IMR-90 (cell line): ENCODE measurements around the gene ZNF384. TPM values are rescaled to one million over a fixed set of nuclear protein-coding genes. Genes with fewer than 3 reads are reported as not detected.

ENCODE experiments used
- ATAC-seq: fragments of 200-7000 bp; cut with Tn5 transposase; 2 replicates; pipeline ENCODE4 v1.9.1; 2020; ENCODE audit warnings: low read depth, mild to moderate bottlenecking, moderate library complexity
- BruUV-seq: library from RNA; stranded (reverse); fragments of 400-500 nt; replicated peaks from 2 replicates; lab custom pipeline; 2021; lab: Mats Ljungman, UMichigan
- CTCF ChIA-PET: fragments of 300-600 bp; formaldehyde crosslinking; extraction: SDS; loops from one replicate; lab custom pipeline; 2021; ENCODE audit warnings: antibody characterized with exemption; lab: Yijun Ruan, JAX
- POLR2A ChIA-PET: fragments of 300-600 bp; sonication (Branson Sonifier 250); formaldehyde crosslinking; loops from one replicate; lab custom pipeline; 2022; ENCODE audit warnings: antibody characterized with exemption; ENCODE audit not compliant: unreplicated experiment; lab: Charles Lee
- DNase-seq: peaks from one replicate; pipeline ENCODE4 v3.0.0; 2013
- H2AFZ ChIP-seq: replicated peaks from 2 replicates; pipeline ENCODE3; 2013; ENCODE audit warnings: low read length, mild to moderate bottlenecking; ENCODE audit not compliant: poor library complexity
- H2AK5ac ChIP-seq: 2 replicates; pipeline ENCODE4 v1.6.1; 2013; ENCODE audit warnings: low read depth, low read length, inconsistent platforms
- H2AK9ac ChIP-seq: replicated peaks from 2 replicates; pipeline ENCODE3; 2013; ENCODE audit warnings: mild to moderate bottlenecking, low read depth, low read length, moderate library complexity; ENCODE audit not compliant: poor library complexity
- H2BK120ac ChIP-seq: 2 replicates; pipeline ENCODE4 v1.6.1; 2013; ENCODE audit warnings: low read depth, low read length, inconsistent platforms
- H2BK15ac ChIP-seq: 3 replicates; pipeline ENCODE4 v1.6.1; 2013; ENCODE audit warnings: low read depth, low read length, inconsistent platforms
- H2BK20ac ChIP-seq: 2 replicates; pipeline ENCODE4 v1.6.1; 2013; ENCODE audit warnings: low read depth, mild to moderate bottlenecking, inconsistent platforms, low read length, moderate library complexity
- H2BK5ac ChIP-seq: 2 replicates; pipeline ENCODE4 v1.6.1; 2013; ENCODE audit warnings: mild to moderate bottlenecking, low read depth, low read length, inconsistent platforms; ENCODE audit not compliant: poor library complexity, severe bottlenecking
- H3K14ac ChIP-seq: replicated peaks from 2 replicates; pipeline ENCODE4 v1.6.1; 2013; ENCODE audit warnings: low read depth, low read length, inconsistent platforms
- H3K18ac ChIP-seq: 2 replicates; pipeline ENCODE4 v1.6.1; 2013; ENCODE audit warnings: low read depth, low read length, control low read depth
- H3K23ac ChIP-seq: 2 replicates; pipeline ENCODE4 v1.6.1; 2013; ENCODE audit warnings: low read depth, low read length, inconsistent platforms
- H3K27ac ChIP-seq: 2 replicates; pipeline ENCODE4 v1.5.1; 2013; ENCODE audit warnings: mild to moderate bottlenecking, control low read depth, low read length; ENCODE audit not compliant: insufficient read depth
- H3K27me3 ChIP-seq: 2 replicates; pipeline ENCODE4 v1.6.1; 2013; ENCODE audit warnings: low read length; ENCODE audit not compliant: control insufficient read depth, insufficient read depth
- H3K36me3 ChIP-seq: 2 replicates; pipeline ENCODE4 v1.6.1; 2013; ENCODE audit warnings: low read length, mixed read lengths; ENCODE audit not compliant: control insufficient read depth, insufficient read depth
- H3K4ac ChIP-seq: 2 replicates; pipeline ENCODE4 v1.6.1; 2013; ENCODE audit warnings: low read depth, low read length, inconsistent platforms
- H3K4me1 ChIP-seq: 2 replicates; pipeline ENCODE4 v1.6.1; 2013; ENCODE audit warnings: low read length, mixed read lengths; ENCODE audit not compliant: control insufficient read depth, insufficient read depth
- H3K4me2 ChIP-seq: 2 replicates; pipeline ENCODE4 v1.6.1; 2013; ENCODE audit warnings: low read depth, mild to moderate bottlenecking, control low read depth, low read length, moderate library complexity
- H3K4me3 ChIP-seq: 2 replicates; pipeline ENCODE4 v1.5.1; 2013; ENCODE audit warnings: low read depth, mild to moderate bottlenecking, control low read depth, low read length, moderate library complexity; ENCODE audit not compliant: insufficient read depth
- H3K56ac ChIP-seq: 2 replicates; pipeline ENCODE4 v1.6.1; 2013; ENCODE audit warnings: low read length, inconsistent platforms; ENCODE audit not compliant: insufficient read depth; ENCODE audit errors: extremely low read depth
- H3K79me1 ChIP-seq, 2 experiments: 2 replicates each; pipeline ENCODE4 v1.6.1; 2013; ENCODE audit warnings: low read length in 2 of 2, inconsistent platforms in 1 of 2, low read depth in 1 of 2
- H3K9ac ChIP-seq: 2 replicates; pipeline ENCODE4 v1.6.1; 2013; ENCODE audit warnings: low read depth, low read length, control low read depth
- H3K9me1 ChIP-seq: 2 replicates; pipeline ENCODE4 v1.6.1; 2013; ENCODE audit warnings: low read length, inconsistent platforms; ENCODE audit not compliant: insufficient read depth
- H3K9me3 ChIP-seq: 2 replicates; pipeline ENCODE4 v1.6.1; 2013; ENCODE audit warnings: low read length; ENCODE audit not compliant: control insufficient read depth, insufficient read depth
- H4K20me1 ChIP-seq: 2 replicates; pipeline ENCODE4 v1.6.1; 2013; ENCODE audit warnings: low read length, inconsistent platforms; ENCODE audit not compliant: insufficient read depth
- H4K5ac ChIP-seq: 2 replicates; pipeline ENCODE4 v1.6.1; 2013; ENCODE audit warnings: mild to moderate bottlenecking, low read depth, low read length, control low read depth
- H4K8ac ChIP-seq, 2 experiments: 2 replicates each; pipeline ENCODE4 v1.6.1; 2013; ENCODE audit warnings: low read depth in 2 of 2, low read length in 2 of 2, control low read depth in 1 of 2, inconsistent platforms in 1 of 2
- H4K91ac ChIP-seq: 2 replicates; pipeline ENCODE4 v1.6.1; 2013; ENCODE audit warnings: low read depth, low read length, inconsistent platforms; ENCODE audit not compliant: insufficient read depth
- BHLHE40 ChIP-seq: fragments of 150-350 bp; IDR thresholded peaks from 2 replicates; pipeline ENCODE4 v1.6.1; 2016; ENCODE audit warnings: mild to moderate bottlenecking, low read depth, low read length
- CEBPB ChIP-seq: IDR thresholded peaks from 2 replicates; pipeline ENCODE4 v1.6.1; 2012; ENCODE audit warnings: low read depth, low read length, improper control_type of control experiment
- CTCF ChIP-seq: conservative IDR thresholded peaks from 2 replicates; pipeline ENCODE4 v1.5.1; 2012; ENCODE audit warnings: mild to moderate bottlenecking, low read depth, low read length, improper control_type of control experiment
- MAFK ChIP-seq: IDR thresholded peaks from 2 replicates; pipeline ENCODE4 v1.6.1; 2012; ENCODE audit warnings: low read depth, low read length, improper control_type of control experiment
- MAZ ChIP-seq: IDR thresholded peaks from 2 replicates; pipeline ENCODE4 v1.6.1; 2012; ENCODE audit warnings: low read depth, mild to moderate bottlenecking, low read length, improper control_type of control experiment, moderate library complexity, borderline replicate concordance
- MXI1 ChIP-seq: IDR thresholded peaks from 2 replicates; pipeline ENCODE4 v1.6.1; 2012; ENCODE audit warnings: low read depth, mild to moderate bottlenecking, low read length, moderate library complexity, borderline replicate concordance
- NFE2L2 ChIP-seq: fragments of 150-350 bp; IDR thresholded peaks from 2 replicates; pipeline ENCODE4 v1.6.1; 2016; ENCODE audit warnings: low read depth, mild to moderate bottlenecking, low read length
- POLR2A ChIP-seq: IDR thresholded peaks from 2 replicates; pipeline ENCODE4 v1.6.1; 2012; ENCODE audit warnings: mild to moderate bottlenecking, low read depth, low read length
- RCOR1 ChIP-seq: IDR thresholded peaks from 2 replicates; pipeline ENCODE4 v1.6.1; 2012; ENCODE audit warnings: mild to moderate bottlenecking, low read length, improper control_type of control experiment; ENCODE audit not compliant: insufficient replicate concordance
- RFX5 ChIP-seq: IDR thresholded peaks from 2 replicates; pipeline ENCODE4 v1.8.0; 2012; ENCODE audit warnings: low read depth, mild to moderate bottlenecking, low read length, moderate library complexity
- SMC3 ChIP-seq: fragments of 150-350 bp; IDR thresholded peaks from 2 replicates; pipeline ENCODE4 v1.6.1; 2016; ENCODE audit warnings: low read depth, mild to moderate bottlenecking, antibody characterized with exemption, low read length, moderate library complexity
- WGBS, 2 experiments: methylation state at CpG; one replicate each; pipeline versions ENCODE4 v1.1.5 to v1.1.7; 2013; ENCODE audit warnings: missing lambda C conversion rate in 2 of 2; ENCODE audit not compliant: insufficient read length in 1 of 2; ENCODE audit errors: extremely low coverage in 2 of 2; 5-methylcytosine and 5-hydroxymethylcytosine counted together
- dilution Hi-C: fragments of 300-500 bp; cut with HindIII; formaldehyde crosslinking; loops from one replicate; pipeline ENCODE4 v1.14.3; 2018; ENCODE audit warnings: low sequenced_read_pairs; ENCODE audit not compliant: unreplicated experiment
- in situ Hi-C: fragments of 300-500 bp; cut with MboI; formaldehyde crosslinking; loops from 3 replicates; pipeline ENCODE4 v1.14.3; 2019; ENCODE audit warnings: low sequenced_read_pairs, inconsistent platforms, mixed read lengths
- intact Hi-C: fragments of 100-400 bp; cut with micrococcal nuclease; formaldehyde crosslinking; loops from 2 replicates; pipeline ENCODE4 v1.10.0; 2022
- polyA plus RNA-seq, 3 experiments: library from polyadenylated mRNA; depleted of rRNA; stranded (reverse); fragments of >200 nt; gene quantifications; 2 replicates each; pipeline ENCODE4 v1.2.3, GENCODE V29; 2012; ENCODE audit warnings: low replicate concordance in 1 of 3
- total RNA-seq: library from RNA; depleted of rRNA; stranded (reverse); fragments of >200 nt; gene quantifications from 2 replicates; pipeline ENCODE4 v1.2.3, GENCODE V29; 2012
- TF ChIP-seq, protein P1 (sequence below): fragments of 150-350 bp; IDR thresholded peaks from 2 replicates; pipeline ENCODE4 v1.6.1; 2016; ENCODE audit warnings: low read depth, mild to moderate bottlenecking, low read length, moderate library complexity, borderline replicate concordance
- TF ChIP-seq, protein P2 (sequence below): fragments of 150-350 bp; IDR thresholded peaks from 2 replicates; pipeline ENCODE4 v1.6.1; 2017; ENCODE audit warnings: mild to moderate bottlenecking, antibody characterized with exemption, low read length, low read depth

ZNF384 gene
- total and polyA plus RNA-seq, 2 of the 4 experiments (the other 2 are of a cell fraction) = 16.3 to 55.6 TPM

- POLR2A ChIA-PET = no interaction called here
Observed at GRCh38 chr12:6640497-6640896, 48.7 kb downstream of the ZNF384 start.

More at GRCh38 chr12:6640497-6640896, 48.7 kb downstream of the ZNF384 start:
- no peak overlapping the region for H2BK5ac ChIP-seq
- H3K79me1 ChIP-seq = no peaks in the 10 kb centered on the region
- no peak overlapping the region for H2BK15ac ChIP-seq
- intact Hi-C loops = no loop called here
- no peaks in the 10 kb centered on the region for H3K4me1 ChIP-seq
- WGBS, 2 experiments = 100% methylated on average over 2 of the region's 4 CpGs; no CpG with 5 or more reads in 1 of the 2 experiments
- peaks cover 19% of the 10 kb centered on the region for H3K9me3 ChIP-seq
- no peak overlapping the region for H2BK120ac ChIP-seq
- no peak overlapping the region for H3K9ac ChIP-seq
- no peak overlapping the region for H3K4me3 ChIP-seq
- no peak overlapping the region for H3K4me2 ChIP-seq
- no peak for ATAC-seq
- H3K18ac ChIP-seq = no peak overlapping the region
- H3K56ac ChIP-seq = no peak overlapping the region
- H4K20me1 ChIP-seq = no peaks in the 10 kb centered on the region
- no peak overlapping the region for H2BK20ac ChIP-seq
- H3K27ac ChIP-seq = no peak overlapping the region
- dilution Hi-C loops = no loop called here
- no peak overlapping the region for H2AK9ac ChIP-seq
- CTCF ChIA-PET = interaction anchor here (0.5 to 0.6 kb wide), 2 partner anchors 14 to 84 kb away, joined by 3 read pairs; no protein-coding TSS in a partner anchor
- H4K8ac ChIP-seq = no peak overlapping the region
- BruUV-seq = no TSS peak
- no peak overlapping the region for H3K23ac ChIP-seq
- H4K91ac ChIP-seq = no peak overlapping the region
- no peak for DNase-seq
- no peaks in the 10 kb centered on the region for H3K36me3 ChIP-seq
- H3K14ac ChIP-seq = no peak overlapping the region
- H3K27me3 ChIP-seq = peaks cover 25% of the 10 kb centered on the region
- in situ Hi-C loops = no loop called here
- no peak overlapping the region for H2AFZ ChIP-seq
- no peak for TF ChIP-seq NFE2L2
- TF ChIP-seq SMC3 = no peak
- TF ChIP-seq MXI1 = no peak
- no peak for TF ChIP-seq MAFK
- TF ChIP-seq CEBPB = no peak
- TF ChIP-seq MAZ = no peak
- TF ChIP-seq BHLHE40 = no peak
- TF ChIP-seq, protein P1, sequence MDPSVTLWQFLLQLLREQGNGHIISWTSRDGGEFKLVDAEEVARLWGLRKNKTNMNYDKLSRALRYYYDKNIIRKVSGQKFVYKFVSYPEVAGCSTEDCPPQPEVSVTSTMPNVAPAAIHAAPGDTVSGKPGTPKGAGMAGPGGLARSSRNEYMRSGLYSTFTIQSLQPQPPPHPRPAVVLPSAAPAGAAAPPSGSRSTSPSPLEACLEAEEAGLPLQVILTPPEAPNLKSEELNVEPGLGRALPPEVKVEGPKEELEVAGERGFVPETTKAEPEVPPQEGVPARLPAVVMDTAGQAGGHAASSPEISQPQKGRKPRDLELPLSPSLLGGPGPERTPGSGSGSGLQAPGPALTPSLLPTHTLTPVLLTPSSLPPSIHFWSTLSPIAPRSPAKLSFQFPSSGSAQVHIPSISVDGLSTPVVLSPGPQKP = no peak
- TF ChIP-seq CTCF = no peak
- TF ChIP-seq, protein P2, sequence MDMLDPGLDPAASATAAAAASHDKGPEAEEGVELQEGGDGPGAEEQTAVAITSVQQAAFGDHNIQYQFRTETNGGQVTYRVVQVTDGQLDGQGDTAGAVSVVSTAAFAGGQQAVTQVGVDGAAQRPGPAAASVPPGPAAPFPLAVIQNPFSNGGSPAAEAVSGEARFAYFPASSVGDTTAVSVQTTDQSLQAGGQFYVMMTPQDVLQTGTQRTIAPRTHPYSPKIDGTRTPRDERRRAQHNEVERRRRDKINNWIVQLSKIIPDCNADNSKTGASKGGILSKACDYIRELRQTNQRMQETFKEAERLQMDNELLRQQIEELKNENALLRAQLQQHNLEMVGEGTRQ = no peak
- TF ChIP-seq POLR2A = no peak
- no peak for TF ChIP-seq RCOR1
- no peak for TF ChIP-seq RFX5
- no peak overlapping the region for H3K4ac ChIP-seq
- no peak overlapping the region for H4K5ac ChIP-seq
- no peaks in the 10 kb centered on the region for H3K9me1 ChIP-seq
- H2AK5ac ChIP-seq = no peak overlapping the region
